ENCODE data around the gene HRH2.

- TF ChIP-seq, protein P1, sequence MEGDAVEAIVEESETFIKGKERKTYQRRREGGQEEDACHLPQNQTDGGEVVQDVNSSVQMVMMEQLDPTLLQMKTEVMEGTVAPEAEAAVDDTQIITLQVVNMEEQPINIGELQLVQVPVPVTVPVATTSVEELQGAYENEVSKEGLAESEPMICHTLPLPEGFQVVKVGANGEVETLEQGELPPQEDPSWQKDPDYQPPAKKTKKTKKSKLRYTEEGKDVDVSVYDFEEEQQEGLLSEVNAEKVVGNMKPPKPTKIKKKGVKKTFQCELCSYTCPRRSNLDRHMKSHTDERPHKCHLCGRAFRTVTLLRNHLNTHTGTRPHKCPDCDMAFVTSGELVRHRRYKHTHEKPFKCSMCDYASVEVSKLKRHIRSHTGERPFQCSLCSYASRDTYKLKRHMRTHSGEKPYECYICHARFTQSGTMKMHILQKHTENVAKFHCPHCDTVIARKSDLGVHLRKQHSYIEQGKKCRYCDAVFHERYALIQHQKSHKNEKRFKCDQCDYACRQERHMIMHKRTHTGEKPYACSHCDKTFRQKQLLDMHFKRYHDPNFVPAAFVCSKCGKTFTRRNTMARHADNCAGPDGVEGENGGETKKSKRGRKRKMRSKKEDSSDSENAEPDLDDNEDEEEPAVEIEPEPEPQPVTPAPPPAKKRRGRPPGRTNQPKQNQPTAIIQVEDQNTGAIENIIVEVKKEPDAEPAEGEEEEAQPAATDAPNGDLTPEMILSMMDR (IDR thresholded peaks at IDR 0.05): no peak
- TF ChIP-seq EP300 (IDR thresholded peaks at IDR 0.05): no peak
These were observed 95.1 kb downstream of the HRH2 start for GRCh38 chr5:175752826-175753535.
